GM18868 (cell line): Measurements from ENCODE around the gene CACNA1H.

Source experiments
- ATAC-seq: cut with Tn5 transposase; IDR thresholded peaks from one replicate; pipeline ENCODE4 v1.9.1; 2021; ENCODE audit warnings: mild to moderate bottlenecking, moderate library complexity; ENCODE audit not compliant: unreplicated experiment

CACNA1H gene

DNA sequence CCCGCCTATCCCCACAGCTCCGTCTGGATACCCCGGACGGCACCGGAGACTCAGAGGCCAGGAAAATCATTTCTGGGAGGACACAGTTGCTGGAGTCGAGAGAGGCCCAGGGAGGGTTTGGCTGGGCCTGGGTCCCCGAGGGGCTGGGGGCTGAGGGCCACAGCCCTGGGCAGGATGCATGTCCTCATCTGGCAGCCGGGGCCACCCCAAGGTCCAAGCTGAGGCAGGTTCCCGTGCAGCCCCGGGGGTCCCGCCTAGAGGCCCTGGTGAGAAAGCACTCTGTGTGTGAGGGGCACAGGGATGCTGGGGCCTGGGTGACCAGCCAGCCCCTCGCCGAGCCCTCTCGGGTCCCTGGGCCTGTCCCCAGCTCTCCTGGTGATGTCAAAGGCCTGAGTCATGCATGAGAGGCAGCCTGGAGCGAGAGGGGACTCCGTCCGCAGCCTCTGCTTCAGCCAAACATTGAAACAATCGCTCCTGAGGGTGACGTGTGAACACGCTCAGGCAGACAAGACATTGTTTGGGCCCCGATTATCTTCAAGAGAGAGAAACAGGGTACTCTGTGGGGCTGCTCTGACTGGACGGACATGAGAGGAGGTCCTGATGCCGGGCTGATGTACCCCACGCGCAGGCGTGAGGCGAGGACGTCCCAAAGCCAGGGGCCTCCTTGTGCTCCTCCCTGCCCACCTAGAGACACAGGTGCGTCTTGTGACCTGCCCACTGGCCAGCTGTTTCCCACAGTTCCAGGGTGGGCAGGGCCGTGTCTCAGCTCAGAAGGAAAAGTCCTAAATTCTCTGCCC, 31.1 kb upstream of the CACNA1H start:
- no peak for ATAC-seq

DNA sequence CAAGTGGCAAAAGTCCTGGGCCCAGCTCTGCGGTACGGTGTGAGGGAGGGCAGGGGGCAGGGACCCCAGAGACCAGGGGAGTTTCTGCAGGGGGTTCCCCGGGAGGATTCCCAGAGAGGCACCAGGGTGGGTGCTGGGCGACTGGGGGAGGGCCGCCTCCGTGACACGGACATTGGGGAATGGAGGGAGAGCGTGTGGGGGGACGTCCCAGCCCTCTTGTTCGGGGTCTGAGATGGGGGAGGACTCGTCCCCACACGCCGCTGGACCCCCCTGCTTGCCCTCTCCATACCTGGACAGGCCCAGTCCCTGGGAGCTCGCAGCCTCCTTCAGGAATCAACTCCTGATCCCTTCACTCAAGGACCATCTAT, 30.5 kb upstream of the CACNA1H start:
- ATAC-seq = no peak

DNA sequence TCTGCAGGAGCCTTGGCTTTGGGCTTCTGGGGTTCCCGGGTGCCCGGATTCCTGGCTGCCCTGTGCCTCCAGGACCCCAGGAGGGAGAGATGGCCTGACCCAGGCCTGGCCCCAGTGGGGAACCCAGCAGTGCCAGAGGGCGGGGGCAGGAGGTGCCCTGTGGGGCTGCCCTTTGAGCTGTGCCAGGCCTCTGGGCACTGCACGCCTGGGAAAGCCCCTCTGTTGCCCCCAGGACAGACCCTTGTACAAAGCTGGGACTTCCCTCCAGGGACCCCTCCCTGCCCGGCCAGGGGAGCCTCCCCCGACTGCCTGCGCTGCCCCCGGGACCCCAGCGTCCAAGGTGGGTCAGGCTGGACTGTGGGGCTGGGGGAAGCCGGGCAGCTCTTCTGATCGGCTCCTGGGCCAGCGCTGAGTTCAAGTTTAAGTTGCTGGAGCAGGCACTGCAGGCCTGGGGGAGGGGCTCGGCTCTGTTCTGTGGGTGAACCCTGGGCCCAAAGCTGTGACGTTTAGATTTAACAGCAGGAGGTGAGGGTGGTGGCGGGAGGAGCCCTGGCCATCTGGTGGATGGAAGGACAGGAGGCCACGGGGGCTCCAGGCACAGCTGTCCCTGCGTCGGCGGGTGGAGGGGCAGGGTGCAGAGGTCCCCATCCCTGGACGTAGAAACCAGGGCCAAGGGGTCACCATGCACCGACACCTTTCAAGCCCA, 29.2 kb upstream of the CACNA1H start:
- ATAC-seq = no peak

DNA sequence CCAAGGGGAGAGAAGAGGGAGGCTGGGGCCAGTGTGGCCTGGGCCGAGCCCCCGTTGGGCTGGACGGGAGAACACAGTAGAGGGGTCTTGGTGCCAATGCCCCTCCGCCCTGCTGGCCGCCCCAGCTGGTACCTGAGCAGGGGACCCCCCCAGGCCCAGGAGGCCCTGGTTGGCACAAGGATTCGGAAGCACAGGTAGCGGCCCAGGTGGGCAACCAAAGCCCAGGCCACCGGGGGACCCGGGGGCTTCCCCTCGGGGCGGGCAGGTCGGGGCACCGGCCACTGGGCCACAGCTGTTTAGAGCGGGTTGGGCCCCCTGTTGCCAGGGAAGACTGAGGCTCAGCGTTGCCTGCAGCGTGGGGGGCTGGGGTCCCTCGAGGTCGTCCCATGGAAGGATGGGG, 28.6 kb upstream of the CACNA1H start:
- ATAC-seq = no peak

DNA sequence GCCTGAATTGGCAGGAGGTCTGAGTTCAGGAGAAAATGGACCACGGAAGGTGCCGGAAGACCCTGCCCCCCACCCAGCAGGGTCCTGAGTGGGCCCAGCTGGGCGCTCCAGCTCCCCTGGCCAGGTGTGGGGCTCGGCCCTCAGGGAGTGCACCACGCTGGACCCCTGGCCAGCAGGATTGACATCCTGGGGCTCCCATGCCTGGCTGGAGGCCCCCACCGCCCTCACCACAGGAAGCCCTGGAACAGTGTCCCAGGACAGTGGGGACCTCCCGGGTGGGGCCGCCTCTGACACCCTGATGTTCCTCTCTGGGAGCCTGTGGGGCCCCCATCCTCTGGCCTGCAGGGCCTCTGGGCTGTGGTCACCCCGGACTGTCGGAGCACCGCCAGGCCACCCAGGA, 28.1 kb upstream of the CACNA1H start:
- ATAC-seq = no peak

DNA sequence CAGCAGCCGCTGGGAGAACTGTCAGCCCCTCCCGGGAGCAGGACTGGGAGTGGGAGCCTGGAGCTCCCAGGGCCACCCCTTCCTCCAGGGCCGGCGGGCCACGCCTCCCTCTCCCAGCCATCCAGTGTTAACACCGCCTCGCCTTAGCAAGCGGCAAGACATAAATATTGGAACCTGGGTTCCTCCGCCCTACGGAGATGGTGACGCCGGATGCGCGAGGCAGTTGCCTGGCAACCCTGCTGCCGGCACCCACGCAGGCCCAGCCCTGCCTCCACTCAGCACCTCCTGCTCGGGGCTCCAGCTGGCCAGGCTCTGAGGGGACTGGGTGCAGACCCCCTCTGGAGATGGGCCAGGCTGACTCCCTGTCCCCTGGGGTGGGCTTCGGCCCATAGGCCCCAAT, 27.4 kb upstream of the CACNA1H start:
- ATAC-seq = no peak

DNA sequence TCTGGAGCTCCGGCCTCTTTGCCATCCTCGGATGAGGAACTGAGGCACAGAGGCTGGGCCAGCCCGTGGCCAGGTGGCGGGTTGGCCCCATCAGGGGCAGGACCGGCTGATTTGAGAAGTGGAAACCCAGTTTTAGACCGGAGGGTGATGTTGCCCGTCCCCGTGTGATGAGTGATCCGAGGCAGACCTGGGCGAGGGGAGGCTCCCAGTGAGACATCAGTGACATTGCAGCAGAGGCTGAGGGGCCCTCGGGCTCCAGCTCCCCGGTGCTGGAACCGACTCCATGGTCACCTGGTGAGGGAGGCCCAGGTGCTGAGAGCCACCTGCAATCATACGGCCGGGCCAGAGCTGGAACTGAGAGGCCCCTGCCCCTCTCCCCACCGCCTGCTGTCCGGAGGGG, 26.9 kb upstream of the CACNA1H start:
- ATAC-seq = no peak

DNA sequence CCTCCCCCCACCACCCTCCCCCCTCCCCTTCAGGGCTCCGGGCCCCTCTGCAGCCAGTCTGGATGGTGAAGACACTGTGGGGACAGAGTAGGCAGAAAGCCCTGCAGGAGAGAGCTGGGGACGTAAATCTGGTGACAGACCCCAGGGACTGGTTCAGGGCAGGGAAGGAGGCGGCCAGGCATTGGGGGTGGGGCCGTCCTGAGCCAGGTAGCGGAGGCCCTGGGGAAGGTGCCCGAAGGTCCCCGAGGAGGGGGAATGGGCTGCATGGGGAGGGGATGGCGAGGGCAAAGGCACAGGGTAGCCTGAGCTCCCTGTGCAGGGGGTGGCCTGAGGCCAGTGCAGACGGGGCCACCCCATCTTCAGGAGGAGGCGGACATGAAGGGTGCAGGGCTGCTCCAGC, 26.3 kb upstream of the CACNA1H start:
- no peak for ATAC-seq

DNA sequence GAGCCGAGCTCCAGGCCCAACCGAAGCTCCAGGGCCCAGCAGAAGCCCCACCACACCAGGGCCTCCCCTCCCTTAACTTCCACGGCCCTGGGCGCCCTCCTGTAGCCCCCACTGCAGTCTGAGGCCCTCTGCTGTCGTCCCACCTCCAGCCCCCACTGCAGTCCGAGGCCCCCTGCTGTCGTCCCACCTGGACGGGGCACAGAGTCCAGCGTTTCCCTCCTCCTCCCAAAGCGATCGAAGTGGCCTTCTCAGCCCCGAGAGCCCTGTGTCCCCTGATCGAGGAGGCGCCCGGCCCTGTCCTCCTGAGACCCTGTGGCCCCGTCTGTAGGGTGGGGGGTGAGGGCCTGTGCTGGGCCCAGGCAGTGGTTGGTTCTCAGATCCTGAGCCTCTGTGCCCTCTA, 25.8 kb upstream of the CACNA1H start:
- no peak for ATAC-seq

DNA sequence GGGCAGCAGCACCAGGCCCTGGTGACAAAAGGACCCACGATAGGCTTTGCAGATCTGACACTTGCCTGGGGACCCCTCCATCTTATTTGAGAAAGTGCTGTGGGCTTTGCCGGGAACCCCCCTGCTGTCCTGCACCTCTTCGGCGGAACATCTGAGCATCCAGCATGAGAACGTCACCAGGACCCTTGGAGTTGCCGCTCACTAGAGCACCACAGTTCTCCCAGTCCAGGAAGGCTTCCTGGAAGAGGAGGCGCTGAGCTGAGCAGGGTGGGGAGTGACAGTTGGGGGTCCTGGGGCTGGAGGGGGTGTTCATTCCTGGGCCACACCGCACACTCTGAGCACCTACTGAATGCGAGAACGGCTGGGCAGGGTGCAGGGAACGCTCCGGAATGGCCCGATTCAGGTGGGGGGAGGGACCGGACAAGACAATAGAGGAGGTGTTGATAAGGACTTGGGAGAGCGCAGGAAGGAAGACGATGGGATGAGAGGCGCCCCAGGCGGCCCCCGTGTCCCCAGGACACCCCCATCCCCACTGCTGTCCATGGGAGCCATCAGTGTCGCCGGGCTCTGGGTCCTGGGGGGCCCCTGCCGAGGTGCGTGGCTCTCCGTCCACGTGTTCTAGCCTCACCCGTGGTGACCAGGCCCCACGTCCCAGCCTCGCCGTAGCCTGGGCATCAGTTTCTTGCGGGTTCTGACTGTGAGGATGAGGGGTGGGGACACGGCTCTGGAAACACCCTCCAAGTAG, 24.8 kb upstream of the CACNA1H start:
- no peak for ATAC-seq

DNA sequence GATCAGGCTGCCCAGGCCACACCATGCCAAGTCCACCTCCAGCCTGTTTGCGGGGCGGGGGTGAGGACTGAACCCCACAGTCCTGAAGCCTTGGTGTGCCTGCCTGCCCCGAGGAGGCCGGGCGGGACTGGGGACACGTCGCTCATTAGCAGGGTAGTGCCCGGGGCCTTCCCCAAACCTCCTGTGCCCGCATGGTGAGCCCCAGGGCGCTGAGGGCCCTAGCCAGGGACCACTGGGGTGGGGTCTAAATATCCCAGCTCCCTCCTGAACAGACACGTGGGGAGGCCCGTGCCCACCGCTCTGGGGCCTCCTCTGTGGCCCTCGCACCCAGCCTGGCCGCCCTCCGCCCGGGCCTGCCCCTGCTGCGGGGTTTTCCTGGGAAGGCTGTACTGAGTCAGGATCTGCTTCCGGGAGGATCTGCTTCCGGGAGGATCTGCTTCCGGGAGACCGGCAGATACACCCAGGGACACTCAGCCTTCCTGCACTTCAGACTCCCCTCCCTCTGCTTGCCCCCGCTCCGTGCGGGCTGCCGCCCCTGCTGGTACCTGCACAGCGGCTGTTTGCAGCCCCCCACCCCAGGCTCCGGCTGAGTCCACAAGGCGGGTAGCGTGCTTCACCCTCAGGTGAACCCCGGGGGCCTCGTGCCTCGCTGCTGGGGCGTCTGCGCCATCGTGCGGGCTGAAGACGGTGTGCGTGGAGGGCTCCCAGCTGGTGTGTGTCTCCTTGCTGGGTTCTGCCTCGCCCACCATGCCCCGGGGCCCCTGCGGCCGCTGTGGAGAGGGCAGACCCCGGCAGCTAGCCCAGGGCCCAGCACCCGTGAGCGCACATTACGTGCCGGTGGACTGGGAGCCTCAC, 23.6 kb upstream of the CACNA1H start:
- ATAC-seq = no peak

DNA sequence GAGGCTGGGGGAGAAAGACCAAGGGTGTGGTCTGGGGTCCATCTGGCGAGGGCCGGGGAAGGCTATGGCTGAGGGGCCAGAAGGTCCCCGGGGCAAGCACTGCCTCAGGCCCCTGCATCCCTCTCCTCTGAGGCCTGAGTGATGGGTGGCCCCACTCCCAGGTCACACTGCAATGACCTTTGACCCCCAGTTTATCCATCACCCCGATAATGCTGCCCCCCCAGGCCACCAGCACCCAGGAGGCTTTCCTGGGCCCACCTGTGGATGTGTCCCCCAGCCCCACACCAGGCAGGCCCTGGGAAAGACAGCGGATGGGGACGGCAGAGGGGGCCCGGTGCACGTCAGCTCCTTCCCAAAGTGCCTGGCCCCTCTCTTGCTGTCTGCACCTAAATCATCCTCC, 22.5 kb upstream of the CACNA1H start:
- ATAC-seq = no peak

DNA sequence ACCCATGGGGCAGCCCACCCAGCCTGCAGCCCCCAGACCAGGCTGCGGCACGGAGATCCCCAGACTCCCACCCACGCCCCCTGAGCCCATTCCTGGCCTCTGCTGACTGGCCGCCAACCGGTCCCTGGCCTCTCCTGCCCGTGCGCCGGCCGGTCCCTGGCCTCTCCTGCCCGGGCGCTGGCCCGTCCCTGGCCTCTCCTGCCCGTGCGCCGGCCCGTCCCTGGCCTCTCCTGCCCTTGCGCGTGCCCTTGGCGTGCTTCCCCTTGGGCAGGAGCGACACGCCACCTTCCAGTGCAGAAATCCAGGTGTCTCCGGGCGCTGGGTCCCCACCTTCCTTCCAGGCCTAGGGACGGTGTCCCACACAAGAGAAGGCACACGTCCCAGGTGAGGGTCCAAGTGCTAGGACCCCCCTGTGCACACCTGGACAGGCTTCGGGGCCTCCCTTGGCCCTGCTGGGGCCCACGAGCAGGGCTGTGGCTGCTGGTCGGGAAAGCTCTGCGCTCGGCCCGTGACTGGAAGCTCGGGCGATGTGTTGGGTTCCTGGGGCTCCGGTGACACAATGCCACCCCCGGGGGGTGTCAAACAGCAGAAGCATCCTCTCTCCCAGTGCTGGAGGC, 21.4 kb upstream of the CACNA1H start:
- ATAC-seq = no peak

DNA sequence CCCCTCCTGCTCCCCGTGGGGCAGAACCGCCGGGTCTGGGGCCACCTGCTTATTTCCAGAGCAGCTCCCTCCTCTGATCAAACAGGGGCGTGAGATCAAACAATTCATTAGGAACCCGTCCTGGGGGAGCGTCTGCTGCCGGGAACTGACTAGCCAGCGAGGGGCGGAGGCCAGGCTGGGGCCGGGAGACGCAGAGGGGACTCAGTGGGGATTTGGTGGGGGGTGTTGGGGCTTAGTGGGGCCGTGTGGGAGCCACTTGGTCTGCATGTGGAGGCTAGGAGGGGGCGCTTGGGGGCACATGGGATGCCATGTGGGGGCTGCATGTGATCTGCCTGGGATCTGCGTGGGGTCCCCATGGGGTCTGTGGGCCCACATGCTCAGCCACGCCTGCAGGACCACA, 20.5 kb upstream of the CACNA1H start:
- ATAC-seq = no peak

DNA sequence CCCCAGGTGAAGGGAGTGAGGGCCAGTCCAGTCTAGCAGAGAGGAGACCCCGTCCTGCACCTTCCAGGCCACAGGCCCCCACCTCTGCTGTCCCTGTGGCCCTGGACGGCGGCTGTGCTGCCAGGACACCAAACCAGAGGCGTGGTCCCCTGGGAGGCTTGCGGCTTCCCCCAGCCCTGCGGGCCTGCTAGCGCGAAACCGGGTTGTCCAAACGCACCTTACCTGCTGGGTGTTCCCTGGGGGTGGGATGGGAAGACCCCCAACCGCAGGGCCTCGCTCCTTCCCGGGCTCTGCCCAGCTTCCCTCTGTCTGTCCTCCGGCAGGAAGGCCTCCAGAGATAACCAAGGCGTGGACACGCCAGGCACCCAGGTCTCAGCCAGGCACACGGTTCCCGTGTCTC, 19.6 kb upstream of the CACNA1H start:
- no peak for ATAC-seq

DNA sequence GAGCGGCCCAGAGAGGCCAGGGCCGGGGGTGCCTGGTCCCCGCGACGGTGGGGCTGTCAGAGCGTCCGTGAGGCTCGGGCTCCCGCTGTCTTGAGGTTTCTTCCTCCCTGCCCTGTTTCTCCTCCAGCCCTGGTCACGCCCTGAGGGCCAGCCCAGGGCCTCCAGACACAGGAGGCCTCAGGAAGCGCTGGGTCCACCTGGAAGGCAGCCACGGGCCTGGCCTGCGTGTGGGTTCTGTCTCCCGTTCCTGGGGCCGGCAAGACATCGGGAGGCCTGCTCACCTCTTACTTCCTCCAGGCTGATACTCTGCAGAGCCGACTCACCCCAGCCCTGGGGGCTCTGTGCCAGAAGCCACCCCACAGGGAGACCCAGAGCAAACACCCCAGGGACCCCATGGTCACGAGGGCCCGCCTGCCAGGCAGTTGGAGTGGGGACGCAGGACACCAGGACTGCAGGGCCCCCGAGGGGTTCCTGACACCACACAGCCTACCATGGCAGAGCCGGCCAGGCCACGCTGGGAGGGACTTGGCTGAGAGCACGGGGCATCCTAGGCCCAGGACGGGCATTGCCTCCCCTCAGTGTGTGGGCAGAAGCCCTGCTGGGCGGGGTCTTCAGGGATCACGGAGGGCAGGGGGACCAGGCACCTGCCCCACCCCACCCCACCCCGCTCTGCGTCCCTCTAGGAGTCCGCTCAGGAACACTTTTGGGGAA, 18.9 kb upstream of the CACNA1H start:
- ATAC-seq = no peak

DNA sequence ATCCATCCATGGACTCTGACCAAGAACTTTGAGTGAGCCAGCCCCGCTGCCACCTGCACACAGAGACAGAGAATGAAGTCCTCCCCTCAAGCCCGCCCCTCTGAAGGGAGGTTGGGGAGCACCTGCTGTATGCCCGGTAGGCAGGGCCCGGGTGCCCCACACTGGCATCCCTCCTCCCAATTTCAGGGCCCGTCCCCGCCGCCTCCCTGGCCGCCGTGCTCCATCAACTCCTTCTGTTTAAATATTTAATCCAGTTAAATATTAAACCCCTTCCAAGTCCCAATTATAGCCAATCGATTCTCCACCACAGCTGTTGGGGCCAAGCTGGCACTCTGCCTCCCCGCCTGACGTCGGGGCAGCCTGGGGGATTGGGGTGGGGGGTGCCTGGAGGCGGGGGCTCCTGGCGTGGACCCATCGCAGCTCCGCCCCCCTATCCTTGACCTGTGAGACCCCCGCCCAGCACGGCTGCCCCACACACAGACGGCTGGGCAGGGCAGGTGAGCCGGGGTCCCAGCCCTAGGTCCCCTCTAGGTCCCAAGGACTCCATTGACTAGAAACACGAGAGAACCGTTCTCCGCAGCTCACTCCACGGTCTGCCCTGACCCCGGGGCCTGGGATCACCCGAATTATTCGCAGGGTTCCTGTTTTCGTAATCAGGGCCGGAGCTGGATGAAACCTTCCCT, 18.0 kb upstream of the CACNA1H start:
- ATAC-seq = no peak

DNA sequence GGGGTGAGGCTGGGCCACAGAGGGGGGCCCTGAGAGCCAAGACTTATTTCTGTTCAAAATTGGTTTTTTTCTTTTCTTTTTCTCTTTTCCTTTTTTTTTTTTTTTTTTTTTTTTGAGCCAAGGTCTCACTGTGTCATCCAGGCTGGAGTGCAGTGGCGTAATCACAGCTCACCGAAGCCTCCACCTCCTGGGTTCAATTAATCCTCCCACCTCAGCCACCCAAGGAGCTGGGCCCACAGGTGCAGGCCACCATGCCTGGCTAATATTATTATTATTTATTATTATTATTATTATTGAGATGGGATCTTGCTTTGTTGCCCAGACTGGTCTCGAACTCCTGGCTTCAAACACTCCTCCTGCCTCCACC, 17.5 kb upstream of the CACNA1H start:
- ATAC-seq = no peak

DNA sequence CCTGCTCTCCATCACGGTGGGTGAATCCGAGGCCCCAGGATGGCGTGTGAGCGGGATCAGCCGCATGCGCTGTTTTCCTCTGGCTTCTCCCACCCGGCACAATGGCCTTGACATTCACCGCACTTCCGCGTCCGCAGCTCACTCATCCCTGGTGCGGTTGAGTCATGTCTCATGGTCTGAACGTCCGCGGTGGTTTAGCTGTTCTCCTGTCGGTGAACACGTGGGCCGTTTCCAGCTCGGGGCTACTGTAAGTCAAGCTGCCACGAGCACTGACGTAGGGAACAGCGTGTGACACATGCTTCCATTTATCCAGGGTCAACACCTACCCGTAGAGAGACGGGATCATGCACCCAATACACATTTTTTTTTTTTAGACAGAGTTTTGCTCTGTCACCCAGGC, 15.3 kb upstream of the CACNA1H start:
- ATAC-seq = no peak
